DMS114 treated with DMSO at 0.1 percent for 48 hours (cell line): ENCODE data around the gene TTLL11.

ENCODE experiments used
- DNase-seq: peaks from one replicate; lab custom pipeline; 2025; ENCODE audit not compliant: unreplicated experiment; lab: John Stamatoyannopoulos, UW

Gene TTLL11

DNA sequence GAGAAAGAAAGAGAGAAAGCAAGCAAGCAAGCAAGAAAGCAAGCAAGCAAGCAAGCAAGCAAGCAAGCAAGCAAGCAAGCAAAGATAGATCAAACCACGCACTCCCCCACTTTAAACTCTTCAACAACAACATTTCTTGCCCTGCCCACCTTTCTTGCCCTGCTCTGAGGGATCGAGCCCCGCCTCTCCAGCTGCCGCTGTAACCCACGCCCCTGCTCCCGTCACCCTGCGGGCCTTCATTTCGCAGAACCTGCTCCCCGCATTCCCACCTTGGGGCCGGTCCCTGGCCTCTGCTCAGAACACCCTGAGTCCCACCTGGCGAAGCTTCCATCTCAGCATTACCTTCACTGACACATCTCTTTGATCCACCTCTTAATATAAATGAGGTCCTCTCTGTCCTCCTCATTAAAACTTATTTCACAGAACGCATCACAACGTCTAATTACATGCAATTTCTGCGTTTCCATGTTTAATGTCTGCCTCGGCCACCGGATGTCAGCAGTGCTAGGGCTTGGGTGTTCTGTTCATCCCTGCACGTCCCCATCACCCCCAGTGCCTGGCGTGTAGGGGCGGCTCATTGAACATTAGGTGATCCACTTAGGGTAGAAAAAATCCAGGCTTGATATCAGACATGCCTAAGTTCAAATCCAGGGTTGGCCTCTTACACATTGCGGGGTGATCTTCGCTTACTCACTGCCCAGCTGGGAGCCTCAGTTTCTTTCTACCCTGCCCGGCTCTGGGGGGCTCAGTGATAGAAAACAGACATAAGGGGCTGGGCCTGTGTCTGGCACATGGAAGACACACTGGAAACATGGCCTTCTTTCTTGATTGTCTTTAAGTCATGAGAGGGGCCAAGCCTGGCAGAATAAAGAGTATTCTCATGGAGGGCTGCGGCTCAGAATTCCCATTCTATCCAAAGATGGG lies 254.1 kb downstream of the TTLL11 start:
- DNase-seq: no peak

DNA sequence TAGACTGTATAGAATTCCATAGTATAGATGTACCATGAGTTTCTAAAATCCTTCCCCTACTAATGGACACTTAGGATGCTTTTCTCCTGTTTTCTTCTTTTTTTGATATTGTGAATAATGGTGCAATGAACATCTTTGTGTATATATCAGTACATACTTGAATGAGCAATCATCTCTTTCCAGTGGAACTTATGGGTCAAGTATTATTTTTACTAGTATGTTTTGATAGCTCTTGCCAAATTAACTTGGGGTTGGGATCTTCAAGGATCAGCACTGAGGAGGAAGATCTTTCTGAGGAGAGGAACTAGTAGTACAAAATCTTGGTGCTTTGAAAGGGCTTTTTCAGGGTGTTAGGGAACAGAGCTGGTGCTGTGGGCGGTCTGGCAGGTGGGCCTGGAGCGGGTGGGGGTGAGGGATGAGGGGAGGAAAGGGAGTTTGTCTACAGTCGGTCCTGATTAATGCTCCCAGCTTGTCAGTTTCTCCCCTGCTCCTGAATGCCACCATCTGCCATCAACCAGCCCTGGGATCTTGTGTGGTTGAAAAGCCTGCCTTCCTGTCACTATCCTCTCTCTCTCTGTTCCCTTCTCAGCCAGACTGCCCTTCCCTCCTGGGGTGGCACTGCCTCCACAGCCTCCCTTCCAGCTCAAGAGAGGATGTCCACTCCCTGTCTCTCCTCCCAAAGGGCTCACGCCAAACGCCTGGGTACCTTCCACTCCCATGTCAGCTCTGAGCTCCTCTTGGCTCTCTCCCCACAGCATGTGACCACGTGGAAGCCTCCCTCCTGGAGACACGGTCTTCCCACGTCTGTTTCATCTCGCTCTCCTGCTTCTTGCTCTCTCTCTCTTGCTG lies 255.8 kb downstream of the TTLL11 start:
- no peak for DNase-seq

DNA sequence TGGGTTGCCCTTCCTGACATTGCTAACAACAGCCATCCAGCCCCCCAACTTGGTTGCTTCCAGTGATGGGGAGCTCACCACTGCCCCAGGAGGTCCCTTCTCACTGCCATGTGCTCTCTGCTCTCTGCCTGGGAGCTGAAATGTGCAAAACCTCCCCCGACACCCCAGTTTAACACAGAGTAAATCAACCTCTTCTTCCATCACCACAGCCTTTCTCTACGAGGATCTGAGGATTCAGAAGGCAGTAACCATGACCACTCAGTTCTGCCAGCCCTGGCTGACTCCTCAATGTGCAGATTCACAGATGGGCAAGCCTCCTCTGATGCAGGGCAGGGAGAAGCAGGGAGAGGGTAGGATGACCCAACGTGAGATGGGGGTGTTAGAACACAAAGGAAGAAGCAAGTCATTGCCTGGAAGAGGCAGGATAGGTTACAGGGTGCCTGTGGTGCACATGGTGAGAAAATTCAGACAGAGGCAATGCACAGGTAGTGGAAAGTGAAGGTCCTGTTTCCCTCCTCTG lies 256.7 kb downstream of the TTLL11 start:
- DNase-seq: no peak

GRCh38 chr9:121835587-121836365 lies 257.3 kb downstream of the TTLL11 start:
- DNase-seq: no peak

DNA sequence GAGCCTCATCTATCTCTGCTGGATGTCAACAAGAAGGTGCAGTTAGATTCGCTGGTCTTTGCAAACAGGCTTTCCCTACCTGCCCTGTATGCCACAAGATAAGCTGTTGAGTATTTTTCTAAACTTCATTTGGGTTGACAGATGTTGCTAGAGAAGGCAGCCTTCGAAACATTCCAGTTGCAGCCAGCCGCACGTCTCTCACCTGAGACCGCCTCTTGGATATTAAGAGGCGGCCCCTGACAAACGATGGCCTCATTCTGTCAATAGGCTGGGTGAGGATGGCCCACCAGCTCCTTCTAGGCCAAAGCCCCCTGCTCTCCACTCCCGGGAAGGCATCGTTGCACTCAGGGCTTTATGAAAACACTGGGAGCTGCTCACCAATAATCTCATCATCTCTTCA lies 260.0 kb downstream of the TTLL11 start:
- no peak for DNase-seq

DNA sequence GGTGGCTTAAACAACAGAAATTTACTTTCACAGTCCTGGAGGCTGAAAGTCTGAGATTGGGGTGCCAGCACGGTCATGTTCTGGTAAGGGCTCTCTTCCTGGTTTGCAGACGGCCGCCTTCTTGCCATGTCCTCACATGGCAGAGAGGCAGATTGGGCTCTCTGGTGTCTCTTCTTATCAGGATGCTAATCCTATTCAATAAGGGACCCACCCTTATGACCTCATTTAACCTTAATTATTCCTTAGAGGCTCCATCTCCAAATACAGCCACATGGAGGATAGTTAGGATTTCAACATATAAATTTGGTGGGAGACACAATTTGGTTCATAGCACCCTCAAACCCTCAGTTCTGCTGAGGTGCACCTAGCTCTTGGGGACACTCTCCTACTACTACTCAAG lies 261.2 kb downstream of the TTLL11 start:
- DNase-seq: no peak

GRCh38 chr9:121830441-121831140 lies 262.5 kb downstream of the TTLL11 start:
- DNase-seq: no peak

DNA sequence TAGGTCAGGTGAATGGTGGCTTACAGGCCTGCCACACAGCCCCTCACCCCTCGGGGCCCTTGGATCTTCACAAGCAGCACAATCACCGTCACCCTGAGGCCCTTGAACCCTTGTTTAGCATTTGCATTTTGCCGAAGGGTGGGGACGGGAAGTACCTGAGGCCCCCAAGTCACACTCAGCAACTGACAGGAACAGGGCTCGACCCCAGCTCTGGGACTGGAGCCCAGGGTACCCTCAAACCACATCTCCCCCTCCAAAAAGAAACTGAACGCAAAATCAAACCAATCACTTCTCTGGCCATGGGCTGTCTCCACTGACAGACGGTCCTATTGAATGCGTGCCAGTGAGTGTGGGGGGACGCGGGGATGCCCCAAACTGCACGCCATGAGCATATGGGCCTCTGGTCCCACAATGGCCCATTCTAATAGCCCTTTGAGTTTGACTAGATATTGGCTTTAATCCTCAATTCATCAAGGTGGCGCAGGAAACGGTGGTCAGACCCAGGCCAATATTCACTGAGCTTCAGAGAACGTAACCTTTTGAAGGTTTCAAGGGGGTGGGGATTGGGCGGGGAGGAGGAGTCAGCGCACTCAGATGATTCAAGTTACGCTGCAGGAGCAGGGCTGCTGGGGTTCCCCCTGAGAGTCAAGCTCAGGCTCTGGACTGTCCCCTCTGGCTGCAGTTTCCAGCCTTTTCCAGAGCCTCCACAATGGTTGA lies 265.7 kb downstream of the TTLL11 start:
- no peak for DNase-seq

GRCh38 chr9:121826711-121827110 lies 266.4 kb downstream of the TTLL11 start:
- no peak for DNase-seq

DNA sequence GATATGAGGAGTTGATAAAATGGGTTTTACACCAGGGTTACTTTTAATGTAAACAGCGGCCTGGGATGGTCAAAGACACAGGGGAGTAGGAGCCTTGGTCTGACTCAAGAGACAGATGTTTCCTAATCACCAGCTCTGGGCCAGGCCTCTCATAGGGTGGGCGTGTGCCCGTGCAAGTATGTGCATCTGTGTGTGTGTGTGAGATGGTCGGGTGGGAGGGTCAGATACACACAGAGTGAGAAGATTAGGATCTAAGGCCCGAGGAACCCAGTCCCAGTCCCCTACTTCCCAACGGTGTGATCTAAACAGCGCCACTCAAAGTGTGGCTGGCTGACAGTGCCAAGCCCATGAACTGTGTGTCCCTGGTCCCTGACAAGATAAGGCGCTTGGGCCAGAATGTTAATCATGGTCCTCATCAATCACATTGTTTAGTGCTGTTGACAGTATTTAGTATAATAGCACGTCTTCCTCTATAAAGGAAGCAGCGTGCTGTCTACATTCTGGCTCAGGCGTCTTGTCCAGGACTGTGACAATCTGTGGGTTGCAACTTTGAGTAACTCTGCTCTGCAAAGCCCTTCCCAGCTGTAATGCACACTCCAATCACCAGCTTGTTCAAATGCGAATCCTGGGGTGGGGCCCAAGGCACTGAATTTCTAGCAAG lies 267.9 kb downstream of the TTLL11 start:
- no peak for DNase-seq

- DNase-seq: no peak
Measured at GRCh38 chr9:121824651-121825030, 268.5 kb downstream of the TTLL11 start.

GRCh38 chr9:121823451-121824169 lies 269.5 kb downstream of the TTLL11 start:
- DNase-seq: no peak

- no peak for DNase-seq
Measured at GRCh38 chr9:121822093-121823085, 270.7 kb downstream of the TTLL11 start.

GRCh38 chr9:121821326-121821725 lies 271.8 kb downstream of the TTLL11 start:
- no peak for DNase-seq

DNA sequence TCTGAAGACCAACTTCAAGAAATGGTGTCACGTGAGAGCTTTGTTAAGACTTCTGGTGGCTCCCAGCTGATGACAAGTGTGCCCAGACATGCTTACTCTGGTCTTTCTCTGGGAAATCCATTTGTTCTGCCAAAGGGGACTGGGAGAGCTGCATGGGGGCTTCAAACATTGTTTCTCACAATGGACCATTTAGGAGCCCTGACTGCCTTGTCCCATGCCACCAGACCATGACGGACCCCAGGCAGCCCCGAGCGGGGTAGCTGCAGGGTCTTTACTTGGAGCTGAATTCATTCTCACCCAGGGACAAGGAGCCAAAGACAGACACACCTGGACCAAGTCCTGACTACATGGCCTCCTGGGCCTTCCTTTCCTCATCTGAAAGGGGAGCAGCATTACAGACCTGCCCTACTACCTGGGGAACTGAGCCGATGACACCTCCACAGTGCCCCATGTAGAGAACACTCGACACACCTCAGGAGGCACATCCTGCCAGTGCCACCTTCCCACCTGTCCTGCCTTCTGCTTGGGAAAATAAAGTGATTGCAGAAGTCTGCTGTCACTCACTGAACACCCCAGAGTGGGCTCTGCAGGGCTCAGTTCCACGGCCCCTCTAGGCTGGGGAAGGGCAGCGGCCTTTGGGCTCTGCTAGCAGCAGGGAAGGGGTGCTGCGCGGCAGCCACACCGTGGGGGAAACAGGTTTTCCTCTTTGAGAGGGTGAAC lies 272.7 kb downstream of the TTLL11 start:
- DNase-seq: no peak

DNA sequence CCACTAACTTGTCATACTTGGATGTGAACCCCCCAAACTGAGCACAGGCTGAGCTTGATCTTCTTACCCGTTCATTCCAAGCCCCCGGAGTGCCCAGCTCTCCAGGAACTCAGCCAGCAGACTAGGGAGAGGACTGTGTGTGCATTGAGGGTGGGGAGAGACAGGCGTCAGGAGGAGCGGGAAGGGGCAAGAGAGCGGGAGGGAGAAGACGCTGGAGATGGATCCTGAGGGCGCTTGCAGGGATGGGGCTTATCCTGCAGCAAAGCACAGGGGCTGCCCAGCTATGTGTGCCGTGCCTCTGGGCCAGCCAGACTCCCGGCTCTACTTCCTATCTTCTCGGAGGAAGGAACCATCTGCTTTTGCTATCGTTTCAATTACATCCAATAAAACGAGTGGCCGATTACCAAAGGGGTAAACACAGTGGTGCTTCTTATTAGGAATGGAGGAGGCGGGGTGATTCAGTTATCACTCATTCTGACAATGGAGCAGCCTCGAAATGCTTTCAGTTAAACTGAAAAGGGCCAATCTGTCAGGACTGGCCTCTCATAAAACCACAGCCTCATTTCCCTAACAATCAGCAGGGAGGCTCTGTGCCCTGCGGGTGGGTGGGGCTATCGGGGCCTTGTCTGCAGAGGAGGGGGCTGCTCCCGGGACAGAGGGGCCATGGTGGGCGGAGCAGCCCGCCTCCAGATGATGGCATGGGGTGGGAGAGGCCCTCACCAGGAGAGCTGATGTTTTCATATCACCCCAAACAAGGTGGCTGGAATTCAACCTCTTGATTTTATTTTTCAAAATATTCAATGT lies 273.5 kb downstream of the TTLL11 start:
- DNase-seq: no peak
